Epithelial cell of proximal tubule (primary cell): Measurements from ENCODE around the gene DUSP14. TPM values are rescaled to one million over a fixed set of nuclear protein-coding genes. Genes with fewer than 3 reads are reported as not detected.
"Not testable (repeated sequence)": the region's sequence is repeated elsewhere in the genome, so short reads cannot be mapped to it uniquely, and the experiment has no call there.

ENCODE experiments used
- DNase-seq: peaks from one replicate; pipeline ENCODE4 v3.0.0-alpha.2; 2011; ENCODE audit warnings: low read depth
- H3K4me3 ChIP-seq: 2 replicates; pipeline ENCODE4 v1.5.1; 2011; ENCODE audit warnings: low read depth, mild to moderate bottlenecking, low read length
- total RNA-seq: library from RNA; depleted of rRNA; stranded (reverse); fragments of >200 nt; gene quantifications from 2 replicates; pipeline ENCODE4 v1.2.3, GENCODE V29; 2015
- TF ChIP-seq, protein P1 (sequence below): conservative IDR thresholded peaks from 2 replicates; pipeline ENCODE4 v1.5.1; 2012; ENCODE audit warnings: low read depth, mild to moderate bottlenecking, low read length

Gene DUSP14
- total RNA-seq, 1 donor from 2014 or later, result 29.2 TPM

DNA sequence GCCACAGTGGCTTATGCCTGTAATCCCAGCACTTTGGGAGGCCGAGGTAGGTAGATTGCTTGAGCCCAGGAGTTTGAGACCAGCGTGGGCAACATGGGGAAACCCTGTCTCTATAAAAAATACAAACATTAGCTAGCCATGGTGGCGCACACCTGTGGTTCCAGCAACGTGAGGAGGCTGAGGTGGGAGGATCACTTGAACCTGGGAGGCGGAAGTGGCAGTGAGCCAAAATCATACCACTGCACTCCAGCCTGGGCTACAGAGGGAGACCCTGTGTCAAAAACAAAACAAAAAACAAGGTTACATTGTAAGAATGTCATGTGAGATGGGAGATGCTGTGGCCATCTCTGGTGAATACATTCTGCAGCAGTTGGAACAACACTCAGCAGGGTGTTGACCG, 13.5 kb downstream of the DUSP14 start:
- H3K4me3 ChIP-seq, result no peak overlapping the region
- no peak for DNase-seq
- TF ChIP-seq, protein P1, sequence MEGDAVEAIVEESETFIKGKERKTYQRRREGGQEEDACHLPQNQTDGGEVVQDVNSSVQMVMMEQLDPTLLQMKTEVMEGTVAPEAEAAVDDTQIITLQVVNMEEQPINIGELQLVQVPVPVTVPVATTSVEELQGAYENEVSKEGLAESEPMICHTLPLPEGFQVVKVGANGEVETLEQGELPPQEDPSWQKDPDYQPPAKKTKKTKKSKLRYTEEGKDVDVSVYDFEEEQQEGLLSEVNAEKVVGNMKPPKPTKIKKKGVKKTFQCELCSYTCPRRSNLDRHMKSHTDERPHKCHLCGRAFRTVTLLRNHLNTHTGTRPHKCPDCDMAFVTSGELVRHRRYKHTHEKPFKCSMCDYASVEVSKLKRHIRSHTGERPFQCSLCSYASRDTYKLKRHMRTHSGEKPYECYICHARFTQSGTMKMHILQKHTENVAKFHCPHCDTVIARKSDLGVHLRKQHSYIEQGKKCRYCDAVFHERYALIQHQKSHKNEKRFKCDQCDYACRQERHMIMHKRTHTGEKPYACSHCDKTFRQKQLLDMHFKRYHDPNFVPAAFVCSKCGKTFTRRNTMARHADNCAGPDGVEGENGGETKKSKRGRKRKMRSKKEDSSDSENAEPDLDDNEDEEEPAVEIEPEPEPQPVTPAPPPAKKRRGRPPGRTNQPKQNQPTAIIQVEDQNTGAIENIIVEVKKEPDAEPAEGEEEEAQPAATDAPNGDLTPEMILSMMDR, result no peak

DNA sequence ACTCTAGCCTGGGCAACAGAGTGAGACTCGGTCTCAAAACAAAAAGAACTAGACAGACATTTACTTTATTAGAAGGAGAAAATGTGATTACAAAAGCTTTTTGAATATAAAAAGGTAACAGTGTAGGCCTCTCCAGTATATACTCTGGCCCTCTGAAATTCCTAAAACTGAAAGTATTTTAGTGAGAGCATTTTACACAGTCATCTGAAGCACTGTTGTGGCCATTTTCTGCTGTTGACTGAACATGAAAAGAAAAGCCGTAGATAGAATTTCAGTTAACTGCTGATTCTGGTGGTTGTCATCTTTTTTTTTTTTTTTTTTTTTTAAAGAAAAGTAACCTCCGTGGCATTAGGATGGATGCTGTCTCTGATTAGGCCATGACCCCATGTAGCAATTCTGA, 15.6 kb downstream of the DUSP14 start:
- no peak overlapping the region for H3K4me3 ChIP-seq
- DNase-seq, result no peak
- TF ChIP-seq, protein P1, result no peak

DNA sequence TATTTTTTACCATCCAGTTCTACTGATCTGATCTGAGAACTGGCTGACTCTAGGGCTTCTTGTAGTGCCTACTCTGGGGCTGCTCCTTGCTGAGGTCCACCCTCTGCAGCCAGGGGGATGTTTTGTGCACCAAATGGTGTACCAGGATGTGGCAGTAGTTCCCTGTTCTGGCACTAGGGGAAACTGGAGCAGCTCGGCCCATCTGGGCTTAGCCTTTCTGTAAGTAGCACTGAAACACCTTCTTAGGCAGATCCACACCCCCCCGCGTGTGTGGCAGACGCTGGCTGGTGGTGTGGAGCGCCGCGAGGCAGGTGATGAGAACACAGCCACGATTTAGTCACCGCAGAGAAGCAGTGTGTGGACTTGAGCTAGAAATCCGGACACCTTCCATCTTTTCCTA, 17.0 kb downstream of the DUSP14 start:
- DNase-seq, result no peak
- TF ChIP-seq, protein P1, result peak; percentile 69
- no peak overlapping the region for H3K4me3 ChIP-seq

DNA sequence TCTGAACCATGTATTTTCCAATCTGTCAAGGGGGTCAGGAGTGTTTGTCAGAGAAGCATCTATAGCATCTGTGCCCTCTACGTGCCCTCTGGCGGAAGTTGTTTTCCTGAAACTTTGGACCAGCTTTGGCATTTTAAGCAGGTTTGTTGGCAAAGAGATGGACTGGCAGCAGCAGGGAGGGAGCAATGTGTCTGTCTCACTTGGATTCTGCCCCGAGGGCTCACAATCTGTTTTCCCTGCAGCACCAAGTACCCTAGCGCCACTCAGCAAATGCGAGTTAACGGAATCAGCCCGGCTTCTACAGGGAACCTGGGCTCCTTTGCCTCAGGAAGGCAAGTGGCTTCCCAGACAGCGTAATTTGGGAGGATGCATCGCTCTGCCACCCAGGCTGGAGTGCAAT, 17.4 kb downstream of the DUSP14 start:
- TF ChIP-seq, protein P1, result no peak
- H3K4me3 ChIP-seq, result no peak overlapping the region
- no peak for DNase-seq

DNA sequence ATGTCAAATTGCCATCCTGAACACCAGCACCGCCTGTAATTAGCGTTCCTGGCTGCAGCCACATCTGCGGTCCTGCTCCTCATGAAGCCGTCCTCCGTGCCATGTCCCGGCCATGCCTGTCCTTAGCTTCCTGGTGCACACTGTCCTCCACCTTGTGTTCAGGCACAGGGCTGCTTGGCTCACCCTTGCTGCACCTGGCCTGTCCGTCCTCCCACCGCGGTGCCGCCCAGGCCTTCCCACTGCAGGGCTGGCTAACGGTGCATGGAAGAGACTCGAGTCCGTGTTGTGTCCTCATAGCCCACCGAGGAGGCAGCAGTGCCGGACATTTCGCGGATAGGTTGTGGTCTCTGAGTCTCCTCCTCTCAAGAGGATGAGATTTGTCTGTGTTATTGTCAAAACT, 20.4 kb downstream of the DUSP14 start:
- TF ChIP-seq, protein P1, result no peak
- H3K4me3 ChIP-seq, result no peak overlapping the region

DNA sequence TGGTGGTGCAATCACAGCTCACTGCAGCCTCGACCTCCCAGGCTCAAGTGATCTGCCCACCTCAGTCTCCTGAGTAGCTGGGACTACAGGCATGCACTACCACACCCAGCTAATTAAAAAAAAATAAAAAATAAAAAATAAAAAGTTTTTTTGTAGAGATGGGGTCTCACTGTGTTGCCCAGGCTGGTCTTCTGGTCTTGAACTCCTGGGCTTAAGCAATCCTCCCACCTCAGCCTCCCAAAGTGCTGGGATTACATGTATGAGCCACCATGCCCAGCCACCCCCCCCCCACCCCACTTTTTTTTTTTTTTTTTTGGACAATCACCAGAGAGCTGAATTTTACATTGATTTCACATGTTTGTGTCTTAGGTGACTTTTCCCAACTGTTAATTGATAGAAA, 22.0 kb downstream of the DUSP14 start:
- H3K4me3 ChIP-seq, DNase-seq: not testable (repeated sequence)

More for the DNA sequence above, 20.4 kb downstream of the DUSP14 start:
- DNase-seq, result no peak

DNA sequence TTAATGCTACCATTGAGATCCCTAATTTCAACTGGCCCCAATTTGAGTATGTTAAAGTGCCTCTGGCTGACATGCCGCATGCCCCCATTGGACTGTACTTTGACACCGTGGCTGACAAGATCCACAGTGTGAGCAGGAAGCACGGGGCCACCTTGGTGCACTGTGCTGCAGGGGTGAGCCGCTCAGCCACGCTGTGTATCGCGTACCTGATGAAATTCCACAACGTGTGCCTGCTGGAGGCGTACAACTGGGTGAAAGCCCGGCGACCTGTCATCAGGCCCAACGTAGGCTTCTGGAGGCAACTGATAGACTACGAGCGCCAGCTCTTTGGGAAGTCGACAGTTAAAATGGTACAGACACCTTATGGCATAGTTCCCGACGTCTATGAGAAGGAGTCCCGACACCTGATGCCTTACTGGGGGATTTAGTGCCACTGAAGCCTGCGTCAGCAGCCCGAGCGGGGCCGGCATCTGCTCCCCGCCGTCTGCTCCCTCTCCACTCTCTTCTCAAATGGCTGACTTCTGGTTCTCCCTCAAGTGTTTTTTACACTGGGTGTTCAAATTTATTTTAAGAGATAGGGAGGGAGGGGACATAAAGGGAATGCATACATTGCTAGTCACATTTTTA, 22.9 kb downstream of the DUSP14 start:
- TF ChIP-seq, protein P1, result no peak
- no peak for DNase-seq
- H3K4me3 ChIP-seq, result no peak overlapping the region
